HG02852 (cell line): ENCODE data around the gene OR51V1.
A peak's percentile ranks its signal among the peaks of the same experiment; 100 is the strongest.
"Not testable (repeated sequence)": the region's sequence is repeated elsewhere in the genome, so short reads cannot be mapped to it uniquely, and the experiment has no call there.

Source experiments
- ATAC-seq: cut with Tn5 transposase; IDR thresholded peaks from one replicate; pipeline ENCODE4 v1.9.1; 2021; ENCODE audit warnings: mild to moderate bottlenecking, moderate library complexity; ENCODE audit not compliant: unreplicated experiment

The OR51V1 gene

GRCh38 chr11:5200582-5200981, at the start of gene OR51V1:
Gene OR51V1 (minus strand): TSS chr11:5200682. CDS start chr11:5200682, 0 bp downstream.
- ATAC-seq, result no peak

- ATAC-seq, result not testable (repeated sequence)
These were observed 49.4 kb upstream of the OR51V1 start, which contains the start of gene HBG1 for GRCh38 chr11:5249807-5250396. Gene HBG1 (minus strand): TSS chr11:5249857. CDS start chr11:5249804, 53 bp downstream.

- ATAC-seq, result not testable (repeated sequence)
These were observed 48.0 kb upstream of the OR51V1 start for GRCh38 chr11:5248498-5248897.

- ATAC-seq, result no peak
These were observed 47.1 kb upstream of the OR51V1 start for GRCh38 chr11:5247472-5248192.

- ATAC-seq, result no peak
These were observed 46.4 kb upstream of the OR51V1 start for GRCh38 chr11:5246772-5247471.

GRCh38 chr11:5245155-5245554, 44.7 kb upstream of the OR51V1 start:
- ATAC-seq, result no peak

- no peak for ATAC-seq
These were observed 43.3 kb upstream of the OR51V1 start for GRCh38 chr11:5243816-5244180.

- peak; percentile 80 for ATAC-seq
These were observed 42.7 kb upstream of the OR51V1 start for GRCh38 chr11:5242933-5243815.

GRCh38 chr11:5242208-5242607, 41.7 kb upstream of the OR51V1 start:
- ATAC-seq, result no peak

GRCh38 chr11:5241458-5241857, 41.0 kb upstream of the OR51V1 start:
- no peak for ATAC-seq

GRCh38 chr11:5240458-5240857, 40.0 kb upstream of the OR51V1 start:
- ATAC-seq, result no peak

- no peak for ATAC-seq
These were observed 39.6 kb upstream of the OR51V1 start for GRCh38 chr11:5240056-5240455.

GRCh38 chr11:5239046-5239445, 38.6 kb upstream of the OR51V1 start:
- ATAC-seq, result no peak

- no peak for ATAC-seq
These were observed 38.0 kb upstream of the OR51V1 start for GRCh38 chr11:5238486-5238885.

GRCh38 chr11:5237420-5237819, 36.9 kb upstream of the OR51V1 start:
- ATAC-seq, result no peak

- no peak for ATAC-seq
These were observed 35.0 kb upstream of the OR51V1 start for GRCh38 chr11:5235364-5236095.

GRCh38 chr11:5234381-5234834, 33.9 kb upstream of the OR51V1 start, which contains the start of gene HBD:
Gene HBD (minus strand): TSS chr11:5234483. CDS start chr11:5234433, 50 bp downstream.
- peak; percentile 92 for ATAC-seq

GRCh38 chr11:5233307-5233706, 32.8 kb upstream of the OR51V1 start:
- no peak for ATAC-seq

GRCh38 chr11:5232821-5233220, 32.3 kb upstream of the OR51V1 start:
- ATAC-seq, result no peak

- ATAC-seq, result no peak
These were observed 31.7 kb upstream of the OR51V1 start for GRCh38 chr11:5232176-5232575.
